ENCODE data around the gene RTN1. TPM values are rescaled to one million over a fixed set of nuclear protein-coding genes. Genes with fewer than 3 reads are reported as not detected.

RTN1 gene
- total and polyA plus RNA-seq, 2 donors from 2014 or later = 4.5 to 5.1 TPM

DNA sequence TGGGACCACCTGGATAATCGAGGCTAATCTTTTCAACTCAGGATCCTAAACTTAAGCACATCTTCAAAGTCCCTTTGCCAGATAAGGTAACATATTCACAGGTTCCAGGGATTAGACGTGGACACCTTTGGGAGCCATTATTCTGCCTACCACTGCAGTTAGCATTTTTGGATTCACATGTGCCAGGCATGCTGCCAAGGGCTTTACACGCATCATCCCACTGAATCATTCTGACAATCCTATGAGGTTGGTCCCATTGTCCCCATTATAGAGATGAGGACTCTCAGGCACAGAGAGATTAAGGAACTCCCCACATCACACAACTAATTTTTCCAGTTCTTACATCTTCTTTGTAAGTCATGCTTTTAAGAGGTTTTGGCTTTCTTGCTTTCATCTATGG, 34.5 kb downstream of the RTN1 start:
- Histone ChIP-seq H3K4me3 (ENCODE audit: low read length in 3 of 3) (no peak overlapping the region), H3K27me3 (ENCODE audit: control insufficient read depth, insufficient read depth, low read length) (no peaks in the 10 kb centered on the region), H3K9me3 (ENCODE audit: control insufficient read depth in 2 of 3, insufficient read depth in 1 of 3, low read length in 3 of 3) (no peaks in the 10 kb centered on the region), H3K9ac (ENCODE audit: low read length in 3 of 3) (no peak overlapping the region), H3K36me3 (ENCODE audit: control insufficient read depth in 2 of 3, insufficient read depth in 3 of 3, low read length in 3 of 3) (no peaks in the 10 kb centered on the region), H3K4me1 (ENCODE audit: control insufficient read depth in 2 of 3, insufficient read depth in 2 of 3, low read depth in 1 of 3, low read length in 3 of 3) (no peaks in the 10 kb centered on the region), H3K27ac (ENCODE audit: low read depth in 2 of 2, low read length in 2 of 2) (no peak overlapping the region)
- intact Hi-C loops (cut with DNase I) = no loop called here
- no peak for FAIRE-seq
- TF ChIP-seq, protein P1, sequence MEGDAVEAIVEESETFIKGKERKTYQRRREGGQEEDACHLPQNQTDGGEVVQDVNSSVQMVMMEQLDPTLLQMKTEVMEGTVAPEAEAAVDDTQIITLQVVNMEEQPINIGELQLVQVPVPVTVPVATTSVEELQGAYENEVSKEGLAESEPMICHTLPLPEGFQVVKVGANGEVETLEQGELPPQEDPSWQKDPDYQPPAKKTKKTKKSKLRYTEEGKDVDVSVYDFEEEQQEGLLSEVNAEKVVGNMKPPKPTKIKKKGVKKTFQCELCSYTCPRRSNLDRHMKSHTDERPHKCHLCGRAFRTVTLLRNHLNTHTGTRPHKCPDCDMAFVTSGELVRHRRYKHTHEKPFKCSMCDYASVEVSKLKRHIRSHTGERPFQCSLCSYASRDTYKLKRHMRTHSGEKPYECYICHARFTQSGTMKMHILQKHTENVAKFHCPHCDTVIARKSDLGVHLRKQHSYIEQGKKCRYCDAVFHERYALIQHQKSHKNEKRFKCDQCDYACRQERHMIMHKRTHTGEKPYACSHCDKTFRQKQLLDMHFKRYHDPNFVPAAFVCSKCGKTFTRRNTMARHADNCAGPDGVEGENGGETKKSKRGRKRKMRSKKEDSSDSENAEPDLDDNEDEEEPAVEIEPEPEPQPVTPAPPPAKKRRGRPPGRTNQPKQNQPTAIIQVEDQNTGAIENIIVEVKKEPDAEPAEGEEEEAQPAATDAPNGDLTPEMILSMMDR (IDR thresholded peaks at IDR 0.05; ENCODE audit: borderline replicate concordance, extremely low read depth, insufficient read depth) = no peak
- DNase-seq = no peak

DNA sequence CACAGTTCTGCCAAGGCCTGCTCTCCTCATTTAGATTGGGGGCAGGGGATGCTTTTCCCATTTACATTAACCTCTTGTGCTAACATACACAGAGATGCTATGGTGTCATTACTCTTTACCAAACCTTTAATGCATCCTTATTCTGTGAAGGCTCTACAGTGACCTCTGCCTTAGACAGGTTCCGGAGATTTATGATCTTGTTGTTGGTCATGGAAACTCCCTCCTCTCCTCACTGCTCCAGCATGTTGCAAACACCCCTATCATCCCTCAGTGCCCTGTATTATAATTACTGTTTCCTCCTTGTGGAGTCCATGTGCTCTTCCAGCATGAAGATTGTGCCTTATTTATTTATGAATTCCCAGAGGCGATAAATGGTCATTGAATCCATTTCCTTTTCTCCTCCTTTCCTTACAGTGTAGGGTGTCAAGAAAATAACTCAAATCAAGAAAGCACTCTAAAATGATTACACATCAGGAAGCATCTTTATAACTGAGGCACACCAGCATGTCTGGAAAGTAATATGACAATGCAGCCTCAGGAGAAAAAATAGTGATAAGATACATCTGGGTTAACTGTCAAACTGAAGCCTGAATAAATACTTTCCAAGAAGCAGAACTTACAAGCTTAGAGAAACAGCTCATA, 37.8 kb downstream of the RTN1 start:
- Histone ChIP-seq H3K9me3 (ENCODE audit: control insufficient read depth in 2 of 3, insufficient read depth in 1 of 3, low read length in 3 of 3) (no peaks in the 10 kb centered on the region), H3K27me3 (ENCODE audit: control insufficient read depth, insufficient read depth, low read length) (no peaks in the 10 kb centered on the region), H3K36me3 (ENCODE audit: control insufficient read depth in 2 of 3, insufficient read depth in 3 of 3, low read length in 3 of 3) (no peaks in the 10 kb centered on the region), H3K4me3 (ENCODE audit: low read length in 3 of 3) (no peak overlapping the region), H3K4me1 (ENCODE audit: control insufficient read depth in 2 of 3, insufficient read depth in 2 of 3, low read depth in 1 of 3, low read length in 3 of 3) (no peaks in the 10 kb centered on the region), H3K27ac (ENCODE audit: low read depth in 2 of 2, low read length in 2 of 2) (no peak overlapping the region), H3K9ac (ENCODE audit: low read length in 3 of 3) (no peak overlapping the region)
- TF ChIP-seq, protein P1 (IDR thresholded peaks at IDR 0.05; ENCODE audit: borderline replicate concordance, extremely low read depth, insufficient read depth) = no peak
- no peak for FAIRE-seq
- intact Hi-C loops (cut with DNase I) = no loop called here
- peak in 3 of 5 donors; percentile 29 to 71 (median 64) for DNase-seq

DNA sequence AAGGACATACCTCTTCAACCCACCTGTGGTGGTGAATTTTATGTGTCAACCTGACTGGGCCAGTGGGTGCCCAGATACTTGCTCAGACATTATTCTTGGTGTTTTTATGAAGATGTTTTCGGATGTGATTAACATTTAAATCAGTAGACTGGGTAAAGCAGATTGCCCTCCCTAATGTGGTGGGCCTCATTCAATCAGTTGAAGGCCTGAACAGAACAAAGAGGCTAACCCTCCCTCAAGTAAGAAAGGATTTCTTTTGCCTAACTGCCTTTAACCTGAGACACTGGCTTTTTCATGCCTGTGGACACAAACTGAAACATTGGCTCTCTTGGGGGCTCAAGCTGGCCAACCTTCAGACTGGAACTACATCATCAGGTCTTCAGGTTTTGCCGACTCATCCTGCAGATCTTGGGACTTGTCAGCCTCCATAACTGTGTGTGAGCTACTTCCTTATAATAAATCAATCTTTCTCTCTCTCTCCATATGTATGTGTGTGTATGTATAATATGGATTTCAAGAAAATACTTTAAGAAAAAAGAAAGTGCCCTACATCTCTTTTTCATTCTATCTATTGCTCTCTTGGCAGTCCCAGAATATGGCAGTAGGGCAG, 39.4 kb downstream of the RTN1 start:
- TF ChIP-seq, protein P1 (IDR thresholded peaks at IDR 0.05; ENCODE audit: borderline replicate concordance, extremely low read depth, insufficient read depth) = no peak
- Histone ChIP-seq H3K4me1 (ENCODE audit: control insufficient read depth in 2 of 3, insufficient read depth in 2 of 3, low read depth in 1 of 3, low read length in 3 of 3) (no peaks in the 10 kb centered on the region), H3K9ac (ENCODE audit: low read length in 3 of 3) (no peak overlapping the region), H3K27ac (ENCODE audit: low read depth in 2 of 2, low read length in 2 of 2) (no peak overlapping the region), H3K36me3 (ENCODE audit: control insufficient read depth in 2 of 3, insufficient read depth in 3 of 3, low read length in 3 of 3) (no peaks in the 10 kb centered on the region), H3K4me3 (ENCODE audit: low read length in 3 of 3) (no peak overlapping the region), H3K9me3 (ENCODE audit: control insufficient read depth in 2 of 3, insufficient read depth in 1 of 3, low read length in 3 of 3) (no peaks in the 10 kb centered on the region), H3K27me3 (ENCODE audit: control insufficient read depth, insufficient read depth, low read length) (no peaks in the 10 kb centered on the region)
- DNase-seq (no peak), FAIRE-seq (no peak)
- intact Hi-C loops (cut with DNase I) = no loop called here

Measured in kidney (tissue), 14 donors.